Measurements from ENCODE around the gene GRIN3B.

GRIN3B gene

GRCh38 chr19:1054102-1055027 is 54.1 kb downstream of the GRIN3B start:
- no peak for DNase-seq (ENCODE audit: low read depth)
- no peak overlapping the region for H3K4me3 ChIP-seq (ENCODE audit: low read depth, low read length)
- no peak for TF ChIP-seq CTCF (IDR thresholded peaks at IDR 0.05; ENCODE audit: control insufficient read depth, extremely low read depth, insufficient read depth)

GRCh38 chr19:1055028-1055425 is 54.8 kb downstream of the GRIN3B start:
- TF ChIP-seq CTCF (IDR thresholded peaks at IDR 0.05; ENCODE audit: control insufficient read depth, extremely low read depth, insufficient read depth): no peak
- no peak for DNase-seq (ENCODE audit: low read depth)
- H3K4me3 ChIP-seq (ENCODE audit: low read depth, low read length): no peak overlapping the region

- H3K4me3 ChIP-seq (ENCODE audit: low read depth, low read length): no peak overlapping the region
- no peak for TF ChIP-seq CTCF (IDR thresholded peaks at IDR 0.05; ENCODE audit: control insufficient read depth, extremely low read depth, insufficient read depth)
- no peak for DNase-seq (ENCODE audit: low read depth)
These were observed 55.8 kb downstream of the GRIN3B start for GRCh38 chr19:1055886-1056620.

- no peak for DNase-seq (ENCODE audit: low read depth)
- no peak for TF ChIP-seq CTCF (IDR thresholded peaks at IDR 0.05; ENCODE audit: control insufficient read depth, extremely low read depth, insufficient read depth)
- H3K4me3 ChIP-seq (ENCODE audit: low read depth, low read length): no peak overlapping the region
These were observed 57.1 kb downstream of the GRIN3B start for GRCh38 chr19:1057176-1057855.

GRCh38 chr19:1058112-1058511 is 57.9 kb downstream of the GRIN3B start:
- TF ChIP-seq CTCF (IDR thresholded peaks at IDR 0.05; ENCODE audit: control insufficient read depth, extremely low read depth, insufficient read depth): no peak
- DNase-seq (ENCODE audit: low read depth): no peak
- no peak overlapping the region for H3K4me3 ChIP-seq (ENCODE audit: low read depth, low read length)
